Liver (tissue), 3 donors: Measurements from ENCODE around the gene TSGA10IP.

Experiments used
- CTCF ChIP-seq: fragments of 150-350 bp; IDR thresholded peaks from 2 replicates; pipeline ENCODE4 v1.5.1; 2017; ENCODE audit warnings: improper control_type of control experiment, low read depth, low read length; ENCODE audit not compliant: missing input control
- EGR1 ChIP-seq, 2 donors: IDR thresholded peaks; 2 replicates each; pipeline ENCODE4 v1.6.1; 2016 to 2018; ENCODE audit warnings: antibody characterized with exemption in 2 of 2, low read depth in 2 of 2
- HNF4A ChIP-seq, 2 donors: conservative IDR thresholded peaks; 2 replicates each; pipeline ENCODE4 v1.6.1; 2016; ENCODE audit warnings: antibody characterized with exemption in 2 of 2, mild to moderate bottlenecking in 2 of 2
- MAX ChIP-seq: IDR thresholded peaks from 2 replicates; pipeline ENCODE4 v1.6.1; 2016; ENCODE audit warnings: antibody characterized with exemption
- REST ChIP-seq: IDR thresholded peaks from 2 replicates; pipeline ENCODE4 v1.6.1; 2016; ENCODE audit warnings: antibody characterized with exemption, mild to moderate bottlenecking
- TAF1 ChIP-seq: conservative IDR thresholded peaks from 2 replicates; pipeline ENCODE4 v1.6.1; 2016; ENCODE audit warnings: antibody characterized with exemption, mild to moderate bottlenecking
- ZBTB33 ChIP-seq: IDR thresholded peaks from 2 replicates; pipeline ENCODE4 v1.6.1; 2016; ENCODE audit warnings: antibody characterized with exemption
- donor health status: healthy.
- donor health status: healthy.

GRCh38 chr11:65912845-65913244 lies 32.4 kb upstream of the TSGA10IP start:
- TF ChIP-seq CTCF (no peak), EGR1 (IDR thresholded peaks at IDR 0.05; ENCODE audit: low read depth in 2 of 2) (no peak), ZBTB33 (no peak), TAF1 (no peak), MAX (no peak), HNF4A (conservative IDR thresholded peaks at IDR 0.05) (no peak), REST (no peak)
